Measurements from ENCODE around the gene OAF. TPM values are rescaled to one million over a fixed set of nuclear protein-coding genes. Genes with fewer than 3 reads are reported as not detected.

The OAF gene
- total RNA-seq, 1 donor, result 58.6 TPM

GRCh38 chr11:120279502-120279901 is 68.7 kb downstream of the OAF start:
- H3K4me3 ChIP-seq (ENCODE audit: low read depth, low read length), result no peak overlapping the region
- DNase-seq (ENCODE audit: low read depth), result no peak
- no peak for TF ChIP-seq CTCF (IDR thresholded peaks at IDR 0.05; ENCODE audit: insufficient read depth, low read length)

Other genes starting within 250 kb of the OAF start
- not detected in 2 replicates for gene TRIM29, start 72.9 kb upstream of the OAF start, total RNA-seq (ENCODE audit: low replicate concordance)
- 0.36 and 0.90 TPM in 2 replicates for gene POU2F3, start 29.1 kb downstream of the OAF start, total RNA-seq (ENCODE audit: low replicate concordance)
- gene TLCD5, start 114.3 kb downstream of the OAF start, total RNA-seq (ENCODE audit: low replicate concordance), result 5.8 and 6.4 TPM in 2 replicates
- 85.2 and 103 TPM in 2 replicates for gene ARHGEF12, start 125.4 kb downstream of the OAF start, total RNA-seq (ENCODE audit: low replicate concordance)

Measured in fibroblast of the aortic adventitia (primary cell).